Cortex of kidney (tissue), 1 donor: ENCODE data around the gene HOXD4.
A peak's percentile ranks its signal among the peaks of the same experiment; 100 is the strongest.

Experiments
- DNase-seq: peaks from one replicate; lab custom pipeline; 2025; lab: John Stamatoyannopoulos, UW

Gene HOXD4

GRCh38 chr2:176139661-176140512, 11.5 kb upstream of the HOXD4 start:
- no peak for DNase-seq

DNA sequence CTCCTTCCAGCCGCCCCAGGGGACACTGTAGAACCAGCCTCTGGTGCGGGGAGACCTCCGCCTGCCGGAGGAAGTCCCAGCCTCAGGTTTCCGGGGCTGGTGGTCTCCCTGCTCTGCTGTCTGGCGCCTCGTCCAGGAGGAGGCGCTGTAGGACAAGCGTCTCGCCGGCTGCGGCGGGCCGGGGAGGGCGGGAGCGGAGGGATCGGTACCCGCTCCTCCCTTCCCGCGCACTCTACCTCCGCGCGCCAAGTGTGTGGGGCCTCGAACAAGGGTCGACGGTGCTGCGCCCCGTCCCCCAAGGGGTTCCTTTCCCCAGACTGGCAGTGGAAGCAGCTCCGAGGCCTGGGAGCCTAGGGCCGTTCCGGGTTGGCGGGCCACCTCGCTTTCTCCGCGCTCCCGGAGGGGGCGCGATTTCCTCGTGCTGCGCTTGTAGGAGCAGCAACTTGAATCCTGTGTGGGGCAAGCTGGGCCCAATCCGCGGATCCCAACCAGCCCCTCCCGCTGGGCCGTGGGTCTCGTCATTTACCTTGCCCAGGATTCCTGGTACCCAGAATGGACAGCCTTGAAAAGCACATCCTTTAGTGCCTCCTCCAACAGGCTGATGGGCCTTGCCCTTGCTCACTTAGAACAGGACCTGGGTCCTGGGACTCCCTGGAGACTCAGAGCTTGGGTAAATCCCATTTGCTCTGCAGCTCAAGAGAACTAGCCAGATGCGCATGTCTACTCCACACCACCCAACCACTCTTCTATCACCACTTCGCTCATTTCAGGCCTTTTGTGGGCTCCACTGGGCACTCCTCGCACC, 10.6 kb upstream of the HOXD4 start:
- DNase-seq: peak; percentile 79

- no peak for DNase-seq
These were observed 9.1 kb upstream of the HOXD4 start for GRCh38 chr2:176142281-176142680.

GRCh38 chr2:176145085-176145969, 6.0 kb upstream of the HOXD4 start:
- no peak for DNase-seq

DNA sequence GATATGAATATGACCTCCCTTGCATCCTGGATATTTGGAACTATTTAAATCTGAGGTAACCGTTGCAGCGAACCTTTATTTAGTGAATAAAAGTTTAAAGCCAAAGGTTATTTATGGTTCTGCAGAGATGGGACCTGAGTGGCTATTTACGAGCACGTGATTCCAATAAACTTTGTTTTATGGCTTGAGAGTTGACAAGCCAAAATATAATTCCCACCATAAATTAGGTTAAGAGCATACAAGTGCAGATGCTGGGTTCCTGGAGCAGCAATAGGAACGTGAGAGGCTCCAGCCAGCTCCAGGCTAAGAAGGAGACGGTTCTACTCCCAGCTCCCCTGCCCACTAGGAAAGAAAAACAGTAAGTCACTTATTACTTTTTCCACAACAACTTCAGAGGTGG, 5.2 kb upstream of the HOXD4 start:
- no peak for DNase-seq

GRCh38 chr2:176146645-176147044, 4.7 kb upstream of the HOXD4 start:
- DNase-seq: no peak

- DNase-seq: no peak
These were observed 4.0 kb upstream of the HOXD4 start for GRCh38 chr2:176147210-176147799.

GRCh38 chr2:176147800-176148496, 3.4 kb upstream of the HOXD4 start:
- DNase-seq: no peak

- no peak for DNase-seq
These were observed 2.5 kb upstream of the HOXD4 start for GRCh38 chr2:176148751-176149421.

GRCh38 chr2:176149481-176149938, 1.8 kb upstream of the HOXD4 start:
- no peak for DNase-seq

- no peak for DNase-seq
These were observed 1.3 kb upstream of the HOXD4 start for GRCh38 chr2:176149939-176150583.

DNA sequence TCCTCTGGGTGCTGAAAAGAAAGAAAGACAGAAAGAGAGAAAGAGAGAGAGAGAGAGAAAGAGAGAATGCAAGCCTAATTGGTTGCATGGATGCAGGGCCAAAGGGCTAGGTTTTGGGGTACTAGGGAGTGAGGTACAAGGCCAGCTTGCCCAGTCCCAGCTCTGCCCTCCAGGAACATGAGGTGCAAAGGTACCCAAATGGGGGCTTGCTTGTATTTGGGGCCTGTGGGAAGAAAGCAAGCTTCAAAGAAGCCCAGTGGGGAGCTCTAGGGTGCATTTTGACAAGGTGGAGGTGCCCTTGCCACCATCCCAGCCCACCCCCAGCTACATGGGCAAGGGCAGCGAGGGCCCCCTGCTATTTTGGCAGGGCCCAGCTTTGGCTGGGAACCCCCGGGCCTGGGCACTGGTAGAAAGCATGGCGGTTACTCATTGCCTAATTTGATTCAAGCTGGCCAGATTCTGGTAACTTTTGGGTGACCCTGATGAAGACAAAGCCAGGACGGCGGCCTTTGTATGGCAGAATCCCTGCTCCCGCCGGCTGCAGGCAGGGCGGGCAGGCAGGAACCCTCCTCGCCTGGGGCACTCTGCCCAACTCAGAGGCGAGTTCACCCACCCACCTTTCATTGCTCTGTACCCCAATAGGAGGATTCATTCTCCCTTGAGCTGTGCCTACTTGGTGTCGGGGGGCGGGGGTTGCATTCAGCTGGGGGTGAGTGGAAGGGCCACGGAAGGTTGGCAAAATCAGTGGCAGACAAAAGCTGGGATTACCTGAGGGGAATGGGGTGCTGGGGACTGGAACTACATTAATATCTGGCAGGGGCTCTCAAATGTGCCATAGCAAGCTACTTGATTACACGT, 537 bp upstream of the HOXD4 start:
- DNase-seq: no peak

- no peak for DNase-seq
These were observed 1.2 kb downstream of the HOXD4 start for GRCh38 chr2:176152350-176153181.

DNA sequence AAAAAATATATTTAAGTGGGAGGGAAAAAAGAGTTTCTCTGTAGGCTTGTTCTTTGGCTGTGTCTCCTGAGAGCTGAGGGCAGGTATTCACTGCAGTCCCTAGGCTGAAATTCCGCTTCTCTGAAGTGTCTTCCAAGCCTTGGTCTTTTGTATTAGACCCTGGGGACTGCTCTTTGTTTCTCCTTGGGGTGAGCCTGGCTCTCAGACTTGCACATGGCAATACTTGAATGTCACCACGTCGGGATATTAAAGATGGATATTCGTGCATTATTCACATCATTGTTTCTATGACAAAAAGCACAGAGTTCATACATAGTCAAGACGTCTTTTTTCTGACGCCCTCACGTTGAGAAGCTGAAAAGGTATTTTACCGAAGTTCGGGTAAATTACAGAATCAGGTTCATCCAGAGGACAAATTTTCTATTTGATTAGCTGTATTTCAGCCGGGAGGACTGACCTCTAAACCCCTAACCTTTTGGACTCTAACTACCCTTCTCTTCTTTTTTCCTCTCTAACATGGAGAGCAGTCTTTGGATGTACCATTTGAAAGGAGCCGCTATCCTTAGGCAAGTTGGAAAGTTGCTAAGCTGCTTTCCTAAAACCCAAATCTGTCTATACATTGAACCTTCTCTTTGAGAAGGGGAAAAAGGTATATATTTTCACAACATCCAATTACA, 3.4 kb downstream of the HOXD4 start:
- DNase-seq: no peak

- no peak for DNase-seq
These were observed 4.2 kb downstream of the HOXD4 start for GRCh38 chr2:176155356-176156044.

DNA sequence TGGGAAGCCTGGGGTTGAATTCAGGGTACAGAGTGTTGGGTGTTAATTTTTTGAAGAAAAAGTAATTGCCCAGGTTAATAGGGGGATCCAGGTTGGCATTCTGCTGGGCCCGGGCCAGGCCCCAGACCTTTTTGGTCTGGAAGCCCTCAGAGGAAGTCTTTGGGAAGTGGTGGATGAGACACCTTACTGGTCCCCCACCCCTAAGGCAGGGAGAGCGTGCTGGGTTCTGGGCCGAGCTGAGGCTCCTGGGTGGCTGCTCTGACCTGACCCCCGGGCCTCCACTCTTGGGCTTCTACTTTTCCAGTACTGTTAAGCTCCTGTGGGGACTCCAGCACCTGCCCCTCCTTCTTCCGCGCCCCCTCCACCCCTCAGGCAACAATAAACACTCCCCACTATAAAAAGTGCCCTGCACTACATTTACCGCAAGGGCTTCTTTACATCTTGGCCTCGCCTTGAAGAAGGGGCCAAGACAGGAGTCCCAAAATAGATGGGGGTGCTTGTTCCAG, 5.0 kb downstream of the HOXD4 start:
- DNase-seq: no peak
